Mucosa of descending colon (tissue), 3 donors: Measurements from ENCODE around the gene TBC1D9. TPM values are rescaled to one million over a fixed set of nuclear protein-coding genes. Genes with fewer than 3 reads are reported as not detected.

Source experiments
- ATAC-seq: fragments of 200-7000 bp; cut with Tn5 transposase; one replicate; pipeline ENCODE4 v1.9.1; 2020; ENCODE audit warnings: mild to moderate bottlenecking, moderate library complexity
- DNase-seq, 3 donors: peaks; one replicate each; pipeline ENCODE4 v3.0.0-alpha.2; 2020
- H3K36me3 ChIP-seq: fragments of 200-600 bp; one replicate; pipeline ENCODE4 v1.8.0; 2021; ENCODE audit warnings: low read depth, mild to moderate bottlenecking
- H3K4me1 ChIP-seq: fragments of 200-600 bp; one replicate; pipeline ENCODE4 v1.8.0; 2021; ENCODE audit warnings: low read depth, mild to moderate bottlenecking
- H3K4me3 ChIP-seq: fragments of 200-600 bp; one replicate; pipeline ENCODE4 v1.8.0; 2021; ENCODE audit warnings: mild to moderate bottlenecking
- H3K9me3 ChIP-seq: fragments of 200-600 bp; one replicate; pipeline ENCODE4 v1.8.0; 2021; ENCODE audit warnings: mild to moderate bottlenecking
- CTCF ChIP-seq: fragments of 200-600 bp; IDR thresholded peaks from one replicate; pipeline ENCODE4 v1.8.0; 2022; ENCODE audit warnings: antibody characterized with exemption, mild to moderate bottlenecking
- intact Hi-C, 2 donors: fragments of 100-400 bp; cut with DNase I in 1 of 2; cut with micrococcal nuclease in 1 of 2; formaldehyde crosslinking; loops; one replicate each; pipeline versions ENCODE4 v1.11.0 to v1.11.1; 2022; cut with DNase I, micrococcal nuclease
- total RNA-seq, 3 donors: library from RNA; stranded (reverse); fragmentation: NEBNext Ultra II Directional in 2 of 3; extraction: Animal tissue kit (Norgen Biotek cat#: 25700) in 2 of 3; gene quantifications; one replicate each; pipeline versions ENCODE4 v1.2.1 to v1.2.4, GENCODE V29; 2021 to 2023
- donor health status: DM: no; HTN: no; CAD: no; lungs with moderate emphysema.
- donor health status: DM: no; HTN: no; CAD: no.
- donor health status: DM: no; HTN: yes; CAD: no.

The TBC1D9 gene
- total RNA-seq, 3 donors from 2014 or later, result 9.1 to 20.2 (median 11.6) TPM

- intact Hi-C loops, result no loop called here
- Histone ChIP-seq H3K36me3 (no peaks in the 10 kb centered on the region), H3K4me1 (no peaks in the 10 kb centered on the region), H3K9me3 (no peaks in the 10 kb centered on the region), H3K4me3 (no peak overlapping the region)
- DNase-seq, result no peak
- ATAC-seq, result no peak
- TF ChIP-seq CTCF, result no peak
These were observed 44.3 kb downstream of the TBC1D9 start for GRCh38 chr4:140711910-140712309.

GRCh38 chr4:140710908-140711622, 45.1 kb downstream of the TBC1D9 start:
- Histone ChIP-seq H3K9me3 (no peaks in the 10 kb centered on the region), H3K36me3 (no peaks in the 10 kb centered on the region), H3K4me1 (no peaks in the 10 kb centered on the region), H3K4me3 (no peak overlapping the region)
- no peak for TF ChIP-seq CTCF
- ATAC-seq (no peak), DNase-seq (no peak)
- intact Hi-C loops, result no loop called here

GRCh38 chr4:140707325-140707724, 48.9 kb downstream of the TBC1D9 start:
- Histone ChIP-seq H3K9me3 (no peaks in the 10 kb centered on the region), H3K4me1 (no peaks in the 10 kb centered on the region), H3K4me3 (no peak overlapping the region), H3K36me3 (no peaks in the 10 kb centered on the region)
- intact Hi-C loops, result no loop called here
- ATAC-seq (no peak), DNase-seq (no peak)
- no peak for TF ChIP-seq CTCF

- no peak for TF ChIP-seq CTCF
- Histone ChIP-seq H3K4me3 (no peak overlapping the region), H3K4me1 (no peaks in the 10 kb centered on the region), H3K36me3 (no peaks in the 10 kb centered on the region), H3K9me3 (no peaks in the 10 kb centered on the region)
- ATAC-seq (no peak), DNase-seq (no peak)
- intact Hi-C loops, result no loop called here
These were observed 49.5 kb downstream of the TBC1D9 start for GRCh38 chr4:140706665-140707064.

- H3K36me3 ChIP-seq, result no peaks in the 10 kb centered on the region
- ATAC-seq, result no peak
These were observed 49.9 kb downstream of the TBC1D9 start for GRCh38 chr4:140706276-140706625.

More at GRCh38 chr4:140706276-140706625, 49.9 kb downstream of the TBC1D9 start:
- TF ChIP-seq CTCF, result no peak
- DNase-seq, result no peak
- H3K9me3 ChIP-seq, result no peaks in the 10 kb centered on the region
- intact Hi-C loops, result no loop called here
- no peaks in the 10 kb centered on the region for H3K4me1 ChIP-seq
- no peak overlapping the region for H3K4me3 ChIP-seq
